H1 (cell line): Measurements from ENCODE around the gene POLDIP3. TPM values are rescaled to one million over a fixed set of nuclear protein-coding genes. Genes with fewer than 3 reads are reported as not detected.

Experiments
- CTCF ChIA-PET: fragments of 300-600 bp; sonication (Branson Sonifier 250); formaldehyde crosslinking; loops from one replicate; lab custom pipeline; 2021; ENCODE audit not compliant: partially characterized antibody; lab: Charles Lee
- POLR2A ChIA-PET: fragments of 300-600 bp; sonication (Branson Sonifier 250); formaldehyde crosslinking; loops from one replicate; lab custom pipeline; 2021; ENCODE audit warnings: inconsistent platforms; ENCODE audit not compliant: partially characterized antibody; lab: Charles Lee
- DNase-seq, 2 experiments: peaks; one replicate each; pipeline versions ENCODE4 v3.0.0 to v3.0.0-alpha.2; 2010 to 2022; ENCODE audit warnings: low spot score in 2 of 2, low read depth in 1 of 2, mixed read lengths in 1 of 2
- FAIRE-seq: peaks from 2 replicates; lab custom pipeline; 2011; peaks lifted over from hg19 to GRCh38; lab: Jason Lieb, UNC
- H2AFZ ChIP-seq: 2 replicates; pipeline ENCODE4 v1.8.1; 2012; ENCODE audit warnings: low read length, inconsistent platforms
- H2AK5ac ChIP-seq: 2 replicates; pipeline ENCODE4 v1.6.1; 2013; ENCODE audit warnings: low read depth, low read length
- H2BK120ac ChIP-seq: replicated peaks from 2 replicates; pipeline ENCODE3; 2013; ENCODE audit warnings: low read depth, low read length, inconsistent platforms
- H2BK12ac ChIP-seq: 2 replicates; pipeline ENCODE4 v1.6.1; 2013; ENCODE audit warnings: low read depth, low read length
- H2BK15ac ChIP-seq: 2 replicates; pipeline ENCODE4 v1.6.1; 2013; ENCODE audit warnings: low read length
- H2BK20ac ChIP-seq: 2 replicates; pipeline ENCODE4 v1.6.1; 2013; ENCODE audit warnings: low read length
- H2BK5ac ChIP-seq: 2 replicates; pipeline ENCODE4 v1.6.1; 2013; ENCODE audit warnings: low read depth, low read length
- H3K14ac ChIP-seq: 2 replicates; pipeline ENCODE4 v1.6.1; 2013; ENCODE audit warnings: inconsistent platforms; ENCODE audit not compliant: insufficient read length
- H3K18ac ChIP-seq: 2 replicates; pipeline ENCODE4 v1.6.1; 2013; ENCODE audit warnings: low read length; ENCODE audit errors: extremely low read depth
- H3K23ac ChIP-seq: 2 replicates; pipeline ENCODE4 v1.6.1; 2013; ENCODE audit warnings: inconsistent platforms; ENCODE audit not compliant: insufficient read length
- H3K23me2 ChIP-seq: 2 replicates; pipeline ENCODE4 v1.6.1; 2013; ENCODE audit warnings: low read depth, low read length
- H3K27ac ChIP-seq: 2 replicates; pipeline ENCODE4 v1.6.1; 2011; ENCODE audit warnings: low read depth, low read length, inconsistent platforms
- H3K27me3 ChIP-seq, 4 experiments: replicated peaks in 1 of 4; 1 replicate in 1 of 4; 2 replicates in 3 of 4; pipeline versions ENCODE4 v1.6.1 to v1.8.1; 2011 to 2013; ENCODE audit warnings: low read length in 3 of 4, mild to moderate bottlenecking in 3 of 4, inconsistent platforms in 2 of 4, mixed read lengths in 2 of 4, moderate library complexity in 1 of 4; ENCODE audit not compliant: control insufficient read depth in 3 of 4, insufficient read depth in 3 of 4; ENCODE audit errors: extremely low read depth in 1 of 4
- H3K36me3 ChIP-seq, 4 experiments: 2 replicates each; pipeline versions ENCODE4 v1.6.1 to v1.8.1; 2011 to 2013; ENCODE audit warnings: mild to moderate bottlenecking in 4 of 4, low read length in 3 of 4, moderate library complexity in 2 of 4, control low read depth in 1 of 4, inconsistent platforms in 1 of 4; ENCODE audit not compliant: insufficient read depth in 4 of 4, control insufficient read depth in 2 of 4
- H3K4ac ChIP-seq: replicated peaks from 2 replicates; pipeline ENCODE3; 2013; ENCODE audit warnings: low read length, low read depth, mixed read lengths, inconsistent platforms; ENCODE audit not compliant: insufficient read length
- H3K4me1 ChIP-seq, 4 experiments: replicated peaks in 1 of 4; 1 replicate in 1 of 4; 2 replicates in 3 of 4; pipeline versions ENCODE4 v1.6.1 to v1.8.1; 2011 to 2013; ENCODE audit warnings: low read length in 3 of 4, inconsistent platforms in 2 of 4, mixed read lengths in 1 of 4; ENCODE audit not compliant: insufficient read depth in 4 of 4, control insufficient read depth in 3 of 4
- H3K4me2 ChIP-seq, 2 experiments: 2 replicates each; pipeline versions ENCODE4 v1.6.1 to v1.8.1; 2011 to 2013; ENCODE audit warnings: low read depth in 2 of 2, low read length in 2 of 2, control low read depth in 1 of 2, inconsistent platforms in 1 of 2, mild to moderate bottlenecking in 1 of 2; ENCODE audit not compliant: insufficient read depth in 1 of 2
- H3K4me3 ChIP-seq, 4 experiments: fragments of 200-600, 300-600 bp in 1 of 4; sonication (generic), shearing (Covaris generic), sonication (Bioruptor Twin) in 1 of 4; 2 replicates each; pipeline versions ENCODE4 v1.5.1 to v1.8.1; 2011 to 2016; ENCODE audit warnings: low read length in 4 of 4, low read depth in 3 of 4, control low read depth in 2 of 4, inconsistent platforms in 2 of 4, mild to moderate bottlenecking in 2 of 4, mixed read lengths in 1 of 4, moderate library complexity in 1 of 4; ENCODE audit not compliant: insufficient read depth in 2 of 4; ENCODE audit errors: extremely low read depth in 1 of 4
- H3K56ac ChIP-seq: replicated peaks from 2 replicates; pipeline ENCODE3; 2013; ENCODE audit warnings: low read depth, mild to moderate bottlenecking, mixed read lengths, low read length, inconsistent platforms; ENCODE audit not compliant: insufficient read length
- H3K79me1 ChIP-seq: 2 replicates; pipeline ENCODE4 v1.6.1; 2013; ENCODE audit warnings: low read depth, low read length, control low read depth
- H3K79me2 ChIP-seq, 2 experiments: 2 replicates each; pipeline versions ENCODE4 v1.6.1 to v1.8.1; 2012 to 2013; ENCODE audit warnings: low read length in 2 of 2, mild to moderate bottlenecking in 2 of 2, inconsistent platforms in 1 of 2; ENCODE audit not compliant: insufficient read depth in 2 of 2, control insufficient read depth in 1 of 2
- H3K9ac ChIP-seq, 4 experiments: replicated peaks in 1 of 4; 1 replicate in 1 of 4; 2 replicates in 3 of 4; pipeline versions ENCODE4 v1.6.1 to v1.8.1; 2011 to 2013; ENCODE audit warnings: low read depth in 3 of 4, low read length in 3 of 4, control low read depth in 2 of 4, mild to moderate bottlenecking in 2 of 4, moderate library complexity in 2 of 4, inconsistent platforms in 1 of 4; ENCODE audit errors: extremely low read depth in 1 of 4
- H3K9me3 ChIP-seq, 2 experiments: 2 replicates each; pipeline versions ENCODE4 v1.6.1 to v1.8.1; 2012 to 2013; ENCODE audit warnings: mild to moderate bottlenecking in 2 of 2, moderate library complexity in 2 of 2, control low read depth in 1 of 2, inconsistent platforms in 1 of 2, low read depth in 1 of 2, low read length in 1 of 2, mixed read lengths in 1 of 2; ENCODE audit not compliant: insufficient read depth in 2 of 2
- H4K20me1 ChIP-seq, 2 experiments: replicated peaks in 1 of 2; 2 replicates each; pipeline versions ENCODE3 to v1.8.1; 2011 to 2013; ENCODE audit warnings: inconsistent platforms in 2 of 2, low read length in 2 of 2, mild to moderate bottlenecking in 1 of 2; ENCODE audit not compliant: insufficient read depth in 2 of 2, control insufficient read depth in 1 of 2
- H4K5ac ChIP-seq: 2 replicates; pipeline ENCODE4 v1.6.1; 2013; ENCODE audit warnings: low read length, low read depth, mixed read lengths, inconsistent platforms; ENCODE audit not compliant: insufficient read length
- H4K8ac ChIP-seq: 2 replicates; pipeline ENCODE4 v1.8.0; 2013; ENCODE audit warnings: mild to moderate bottlenecking, moderate library complexity, low read length, inconsistent platforms; ENCODE audit not compliant: insufficient read depth; ENCODE audit errors: extremely low read depth
- H4K91ac ChIP-seq: replicated peaks from 2 replicates; pipeline ENCODE3; 2013; ENCODE audit warnings: low read length, mixed read lengths, inconsistent platforms; ENCODE audit not compliant: insufficient read length
- BRCA1 ChIP-seq: IDR thresholded peaks from 2 replicates; pipeline ENCODE4 v1.6.1; 2012; ENCODE audit warnings: low read depth, low read length, improper control_type of control experiment
- CTBP2 ChIP-seq: IDR thresholded peaks from 2 replicates; pipeline ENCODE4 v1.7.0; 2011; ENCODE audit warnings: borderline replicate concordance, mild to moderate bottlenecking, moderate library complexity, mixed read lengths, low read length; ENCODE audit not compliant: insufficient read depth, insufficient read length
- MAX ChIP-seq: IDR thresholded peaks from 2 replicates; pipeline ENCODE4 v1.6.1; 2012; ENCODE audit warnings: inconsistent platforms
- RXRA ChIP-seq: IDR thresholded peaks from 2 replicates; pipeline ENCODE4 v1.6.1; 2011; ENCODE audit warnings: low read depth, mild to moderate bottlenecking, low read length, moderate library complexity; ENCODE audit not compliant: insufficient read depth
- TAF7 ChIP-seq: optimal IDR thresholded peaks from 2 replicates; pipeline ENCODE3; 2011; ENCODE audit warnings: low read depth, mild to moderate bottlenecking, inconsistent platforms, low read length, moderate library complexity, borderline replicate concordance
- TCF12 ChIP-seq: IDR thresholded peaks from 2 replicates; pipeline ENCODE4 v1.6.1; 2011; ENCODE audit warnings: low read depth, mild to moderate bottlenecking, low read length
- WGBS, 2 experiments: shearing (Covaris generic) in 1 of 2; methylation state at CpG; one replicate each; pipeline versions ENCODE4 v1.1.6 to v1.1.7; 2013 to 2015; ENCODE audit warnings: low lambda C conversion rate in 2 of 2, mixed read lengths in 2 of 2, inconsistent platforms in 1 of 2, low coverage in 1 of 2, missing lambda C conversion rate in 1 of 2; ENCODE audit not compliant: insufficient replicate concordance in 2 of 2, insufficient coverage in 1 of 2, insufficient read length in 1 of 2; ENCODE audit errors: extremely low coverage in 1 of 2, missing lambda C conversion rate in 1 of 2; 5-methylcytosine and 5-hydroxymethylcytosine counted together
- polyA plus RNA-seq, 7 experiments: library from polyadenylated mRNA; depleted of rRNA in 3 of 7; stranded (reverse) in 5 of 7; unstranded in 2 of 7; fragments of >200 nt in 5 of 7; fragments of 200-250 nt in 2 of 7; gene quantifications; 1 replicate in 5 of 7; 2 replicates in 1 of 7; 4 replicates in 1 of 7; pipeline versions ENCODE4 v1.2.1 to v1.2.3, GENCODE V29; 2011 to 2013; ENCODE audit warnings: missing spikeins in 2 of 7, mixed read lengths in 2 of 7
- total RNA-seq: library from RNA; stranded (reverse); fragmentation: NEBNext Ultra II Directional; extraction: Animal tissue kit (Norgen Biotek cat#: 25700); gene quantifications from 2 replicates; pipeline ENCODE4 v1.2.1, GENCODE V29; 2021

POLDIP3 gene
- total and polyA plus RNA-seq, 2 of the 8 experiments (the other 6 are each of a cell fraction or from before 2014, with no cell fraction given): 43.5 to 84.6 TPM

DNA sequence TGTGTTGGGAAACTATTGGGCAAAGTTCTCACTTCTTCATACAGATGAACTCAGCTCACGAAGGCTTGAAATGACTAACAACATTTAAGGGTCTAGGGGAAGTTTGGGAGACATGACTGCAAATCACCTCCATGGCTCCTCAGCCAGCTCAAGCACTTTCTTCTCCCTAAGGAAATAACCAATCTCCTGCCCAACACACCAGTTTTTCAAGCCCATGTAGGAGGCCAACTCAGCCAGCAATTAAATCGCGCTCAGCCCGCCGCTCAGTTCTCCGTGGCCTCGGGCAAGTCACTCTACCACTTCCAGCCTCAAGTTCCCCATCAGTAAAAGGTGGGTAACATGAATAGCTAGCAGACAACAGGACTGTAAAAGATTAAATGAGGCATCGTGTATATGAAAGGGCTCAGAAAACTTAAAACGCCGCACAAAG is 796 bp downstream of the POLDIP3 start:
- Histone ChIP-seq H4K91ac (peak overlapping the region; percentile 22), H3K4ac (no peak overlapping the region), H4K20me1 (peaks cover 11 to 15% of the 10 kb centered on the region in 2 experiments), H3K79me1 (peaks cover 13% of the 10 kb centered on the region), H2AK5ac (no peak overlapping the region), H2AFZ (no peak overlapping the region; the same call in 1 of the 2 replicates), H2BK5ac (peak overlapping the region; percentile 100), H2BK120ac (no peak overlapping the region), H3K23ac (no peak overlapping the region), H4K5ac (peak overlapping the region; percentile 55), H3K27ac (peak overlapping the region; percentile 98), H3K4me3 (peak overlapping the region; percentile 62 to 98 (median 94)), H3K14ac (peak overlapping the region; percentile 35), H3K23me2 (peaks cover 6% of the 10 kb centered on the region; the same call in 1 of the 2 replicates), H3K79me2 (peaks cover 35 to 54% of the 10 kb centered on the region in 2 experiments), H3K9ac (peak overlapping the region; percentile 93 to 98 (median 95)), H3K56ac (peak overlapping the region; percentile 81), H3K18ac (0 out of 2 replicates have a peak overlapping the region, but pooled peaks have one; percentile 60), H3K9me3 (no peaks in the 10 kb centered on the region), H3K4me2 (peak overlapping the region; percentile 91 to 94), H3K27me3 (no peaks in the 10 kb centered on the region), H3K36me3 (peaks cover 0 to 4% (median 0%) of the 10 kb centered on the region in 4 experiments; a peak in 1 of 8 replicates), H3K4me1 (peaks cover 5 to 16% (median 13%) of the 10 kb centered on the region in 4 experiments), H2BK20ac (no peak overlapping the region), H2BK15ac (no peak overlapping the region), H4K8ac (peak overlapping the region; percentile 100; the same call in 1 of the 2 replicates), H2BK12ac (no peak overlapping the region)
- ChIA-PET POLR2A (interaction anchor here (0.8 to 13.9 kb wide), 22 partner anchors 12 to 452 kb away, joined by 3 to 399 read pairs (median 7); partner anchors contain the start of genes CYB5R3 and PACSIN2), CTCF (interaction anchor here (1.0 to 1.2 kb wide), 3 partner anchors 42 to 53 kb away, joined by 3 to 4 read pairs (median 3); no protein-coding TSS in a partner anchor)
- DNase-seq (no peak), FAIRE-seq (no peak)
- TF ChIP-seq CTBP2: no peak
- TF ChIP-seq TAF7: no peak
- no peak for TF ChIP-seq TCF12
- no peak for TF ChIP-seq BRCA1
- no peak for TF ChIP-seq MAX
- TF ChIP-seq RXRA: no peak
- 3% methylated on average over 10 of the region's 10 CpGs; no CpG with 5 or more reads in 1 of the 2 experiments for WGBS, 2 experiments
